GM18519 (cell line): ENCODE measurements around the gene NIPSNAP3A.
A peak's percentile ranks its signal among the peaks of the same experiment; 100 is the strongest.
"Not testable (repeated sequence)": the region's sequence is repeated elsewhere in the genome, so short reads cannot be mapped to it uniquely, and the experiment has no call there.

Experiments
- ATAC-seq: cut with Tn5 transposase; IDR thresholded peaks from one replicate; pipeline ENCODE4 v1.9.1; 2021; ENCODE audit warnings: mild to moderate bottlenecking, moderate library complexity; ENCODE audit not compliant: unreplicated experiment, low FRiP score

The NIPSNAP3A gene

DNA sequence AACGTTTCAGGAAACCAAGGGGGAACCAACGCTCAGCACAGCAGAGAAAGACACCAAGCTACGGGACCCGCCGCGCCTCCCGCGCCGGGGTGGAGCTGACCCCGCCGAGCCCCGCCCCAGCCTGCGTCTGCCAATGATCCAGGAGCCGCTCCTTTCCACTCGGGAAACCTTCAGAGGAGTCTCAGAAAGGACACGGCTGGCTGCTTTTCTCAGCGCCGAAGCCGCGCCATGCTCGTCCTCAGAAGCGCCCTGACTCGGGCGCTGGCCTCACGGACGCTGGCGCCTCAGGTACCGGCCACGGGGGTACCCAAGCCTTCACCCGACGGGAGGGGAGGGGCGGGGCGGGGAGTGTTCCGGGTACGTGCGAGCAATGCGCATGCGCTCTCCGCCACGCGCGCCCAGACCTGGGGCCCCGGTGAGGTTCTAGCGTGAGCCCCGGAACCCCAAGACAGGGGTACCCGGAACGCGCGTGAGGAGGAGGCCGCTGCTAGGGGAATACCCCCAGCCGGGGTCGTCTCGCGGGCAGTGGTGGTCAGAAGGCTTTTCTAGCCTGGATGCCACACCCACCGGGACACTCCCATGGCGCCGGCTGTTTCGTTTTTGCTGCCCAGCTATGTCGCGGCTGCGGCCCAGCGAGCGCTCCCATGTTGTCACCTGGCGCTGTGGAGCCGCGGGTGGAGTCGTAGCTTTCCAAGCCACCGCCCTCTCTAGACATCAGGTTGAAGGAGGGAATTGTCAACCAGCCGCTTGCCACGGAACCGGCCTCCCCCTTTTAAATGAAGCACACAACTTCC lies at the start of gene NIPSNAP3A:
Gene NIPSNAP3A (plus strand): TSS at position 119 of the 794 bp plus-strand sequence. CDS start 110 bp downstream, at position 229.
- peak; percentile 72 for ATAC-seq

DNA sequence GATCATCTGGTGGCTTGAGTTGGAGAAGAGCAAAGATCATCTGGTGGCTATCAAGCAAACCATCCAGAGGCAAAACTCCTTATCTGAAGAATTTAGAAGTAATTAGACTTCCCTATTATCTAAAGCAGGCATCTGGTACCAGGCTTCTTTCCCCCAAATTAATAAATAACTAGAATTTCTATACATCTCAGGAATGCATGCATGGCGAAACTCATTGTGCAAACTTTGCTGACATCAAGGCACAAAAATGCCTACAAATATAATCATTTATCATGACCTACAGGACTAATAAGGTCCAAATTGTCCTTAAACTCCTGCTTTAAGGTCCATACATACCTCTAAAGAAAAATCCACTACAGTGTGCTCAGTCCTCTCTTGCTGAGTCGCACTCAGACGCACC lies 47.2 kb upstream of the NIPSNAP3A start:
- ATAC-seq: no peak

DNA sequence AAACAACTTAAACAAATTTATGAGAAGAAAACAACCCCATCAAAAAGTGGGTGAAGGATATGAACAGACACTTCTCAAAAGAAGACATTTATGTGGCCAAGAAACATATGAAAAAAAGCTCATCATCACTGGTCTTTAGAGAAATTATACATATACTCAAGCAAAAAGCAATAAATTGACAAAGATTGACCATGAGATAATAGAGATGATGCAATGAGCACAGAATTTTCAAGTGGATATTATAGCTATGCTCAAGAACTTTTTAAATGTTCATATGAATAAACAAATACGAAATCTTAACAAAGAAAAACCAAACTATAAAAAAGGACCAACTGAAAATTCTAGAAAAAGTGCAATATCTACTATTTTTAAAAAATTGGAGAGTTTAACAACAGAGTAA lies 38.7 kb upstream of the NIPSNAP3A start:
- not testable (repeated sequence) for ATAC-seq

DNA sequence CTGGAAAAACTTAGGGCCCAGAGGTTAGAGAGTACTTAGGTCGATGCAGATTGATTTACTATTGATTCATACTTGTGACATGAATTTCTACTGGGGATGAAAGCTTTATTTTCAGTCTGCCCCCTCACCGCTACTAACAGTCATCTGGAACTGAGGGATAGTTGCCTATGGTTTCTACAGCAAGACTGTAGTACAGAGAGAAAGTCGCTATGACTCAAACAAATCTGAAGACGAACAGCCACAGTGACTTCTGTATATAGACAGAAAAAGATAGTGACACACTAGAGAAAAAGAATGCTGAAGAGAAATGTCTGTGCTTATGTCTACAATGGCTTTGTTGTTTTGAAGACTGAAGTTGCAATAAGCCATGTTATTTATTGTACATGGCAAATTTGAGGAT lies 35.9 kb upstream of the NIPSNAP3A start:
- no peak for ATAC-seq

DNA sequence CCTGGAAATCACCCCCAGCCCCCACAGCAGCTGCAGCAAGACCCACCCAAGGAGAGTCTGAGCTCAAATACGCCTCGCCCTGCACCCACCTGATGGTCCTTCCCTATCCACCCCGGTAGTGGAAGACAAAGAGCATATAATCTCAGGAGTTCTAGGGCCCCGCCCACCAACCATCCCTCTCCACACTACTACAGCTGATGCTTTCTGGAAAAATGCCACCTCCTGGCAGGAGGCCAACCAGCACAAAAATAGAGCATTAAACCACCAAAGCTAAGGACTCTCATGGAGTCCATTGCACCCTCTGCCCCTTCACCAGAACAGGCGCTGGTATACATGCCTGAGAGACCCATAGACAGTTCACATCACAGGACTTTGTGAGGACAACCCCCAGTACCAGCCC lies 22.5 kb upstream of the NIPSNAP3A start:
- ATAC-seq: no peak

DNA sequence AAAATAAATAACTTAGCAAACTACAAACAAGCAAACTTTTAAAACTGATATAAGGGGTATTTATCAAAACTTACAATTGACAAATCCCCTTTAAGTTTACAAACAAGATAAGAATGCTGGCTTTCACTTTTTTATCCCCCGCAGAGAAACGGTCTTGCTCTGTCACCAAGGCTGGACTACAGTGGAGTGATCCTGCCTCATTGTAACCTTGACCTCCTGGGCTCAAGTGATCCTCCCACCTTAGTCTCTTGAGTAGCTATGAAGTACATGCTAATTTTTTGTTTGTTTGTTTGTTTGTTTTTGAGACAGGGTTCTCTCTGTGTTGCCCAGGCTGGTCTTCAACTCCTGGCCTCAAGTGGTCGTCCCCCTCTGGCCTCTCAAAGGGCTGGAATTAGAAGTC lies 9.0 kb upstream of the NIPSNAP3A start:
- ATAC-seq: no peak

DNA sequence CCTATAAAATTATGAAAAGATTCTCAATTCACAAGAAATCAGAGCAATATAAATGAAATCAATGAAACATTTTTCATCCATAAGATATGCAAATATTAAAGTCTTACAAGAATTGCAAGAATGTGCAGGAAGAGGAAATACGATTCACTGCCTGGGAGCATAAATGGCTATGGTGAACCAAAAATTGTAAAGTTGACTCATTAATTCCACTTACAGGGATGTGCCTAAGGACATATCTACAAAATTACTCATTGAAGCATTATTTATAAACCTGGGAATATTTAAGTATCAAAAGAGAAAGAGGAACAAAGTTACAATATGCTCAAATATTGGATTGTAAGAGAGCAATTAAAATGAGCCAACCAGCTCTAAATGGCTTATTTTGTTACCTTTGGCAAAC lies 6.9 kb upstream of the NIPSNAP3A start:
- no peak for ATAC-seq

DNA sequence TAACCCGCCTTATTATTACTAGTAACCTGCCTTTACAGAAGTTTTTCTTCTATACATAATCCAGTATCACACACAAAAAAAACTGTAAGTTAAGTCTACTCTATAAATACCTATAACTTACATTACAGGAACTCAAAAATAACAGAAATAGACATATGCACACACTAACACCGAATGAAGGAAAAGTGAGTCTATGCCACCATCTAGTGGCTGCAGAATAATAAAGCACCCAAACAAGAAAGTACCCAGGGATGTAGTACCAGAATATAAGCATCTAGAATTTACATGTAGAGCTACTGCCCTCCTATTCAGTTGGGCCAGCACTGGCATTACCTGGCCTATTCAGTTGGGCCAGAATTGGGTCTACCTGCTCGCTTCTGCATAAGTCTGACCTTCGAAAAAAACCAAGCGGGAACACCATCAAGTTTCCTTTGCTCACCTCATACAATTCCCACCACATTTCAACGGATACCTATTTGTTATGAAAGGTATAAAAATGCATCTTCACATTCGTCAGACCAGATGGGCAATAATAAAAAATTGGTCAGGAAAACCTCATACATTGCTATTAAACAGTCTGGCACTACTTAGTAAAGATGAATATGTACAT lies 4.0 kb upstream of the NIPSNAP3A start:
- ATAC-seq: peak; percentile 64

DNA sequence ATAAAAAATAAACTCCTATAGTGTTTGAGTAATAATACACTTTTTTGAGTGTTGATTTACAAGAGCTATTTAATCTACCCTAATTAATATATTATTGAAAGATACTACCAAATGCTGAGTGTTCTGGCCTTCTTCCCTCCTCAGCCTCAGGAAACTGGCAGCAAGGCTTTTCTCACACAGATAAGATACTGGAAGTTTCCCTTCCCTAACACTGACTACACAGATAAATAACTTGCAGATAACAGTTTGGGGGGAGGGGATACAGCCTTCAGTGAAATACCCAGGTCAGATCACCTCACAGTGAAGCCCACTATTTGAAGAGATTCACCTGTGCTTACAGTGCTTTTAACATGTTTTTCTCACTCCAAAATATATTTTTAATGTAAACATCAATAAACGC lies 1.6 kb upstream of the NIPSNAP3A start:
- ATAC-seq: no peak

DNA sequence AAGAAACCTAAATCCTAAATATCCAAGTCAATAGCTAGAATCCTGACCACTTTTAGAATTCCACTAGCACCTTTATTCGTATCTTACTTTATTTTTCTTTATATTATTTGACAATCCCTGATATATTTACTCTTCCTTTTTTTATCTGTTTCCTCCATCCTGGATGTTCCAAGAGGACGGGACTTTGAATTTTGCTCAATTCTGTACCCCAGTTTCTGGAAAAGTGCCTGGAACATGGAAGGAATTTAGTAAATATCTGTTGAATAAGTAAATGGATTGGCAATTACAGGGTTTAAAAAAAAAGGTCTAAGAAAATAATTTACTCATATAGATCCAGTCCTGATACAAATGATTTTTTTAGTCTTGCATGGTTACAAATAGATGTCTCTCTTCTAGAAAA lies 1.2 kb upstream of the NIPSNAP3A start:
- no peak for ATAC-seq

DNA sequence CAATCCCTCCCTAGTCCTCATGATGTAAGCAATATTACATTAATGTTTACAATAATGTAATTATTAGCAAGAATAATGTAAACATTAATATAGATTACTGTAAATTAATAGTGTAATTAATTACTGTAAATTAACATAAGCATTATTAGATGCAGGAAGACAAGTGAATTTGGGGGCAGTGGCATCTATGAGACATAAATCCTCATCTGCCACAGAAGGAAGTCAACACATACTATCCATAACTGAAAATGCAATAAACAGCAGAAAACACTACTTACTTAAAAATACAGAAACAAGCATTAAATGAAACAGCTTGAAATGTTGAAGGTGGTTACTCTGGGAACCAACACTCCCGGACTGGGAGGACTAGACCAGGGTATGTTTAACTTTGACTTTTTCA lies 685 bp upstream of the NIPSNAP3A start:
- ATAC-seq: no peak

DNA sequence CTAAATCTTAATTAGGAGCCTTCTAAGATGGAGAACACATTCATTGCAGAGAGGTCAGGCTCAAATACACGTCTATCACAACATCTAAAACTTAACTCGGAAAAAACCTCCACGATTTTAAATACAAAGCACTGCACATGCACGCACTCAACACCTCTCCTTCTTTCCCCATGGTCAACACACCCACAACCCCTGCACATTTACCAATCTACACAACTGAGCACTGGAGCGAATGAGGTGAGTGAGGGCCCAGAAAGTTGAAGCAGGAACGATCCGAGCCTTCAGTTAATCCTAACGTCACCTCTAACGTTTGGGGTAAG lies 278 bp upstream of the NIPSNAP3A start:
- ATAC-seq: no peak

DNA sequence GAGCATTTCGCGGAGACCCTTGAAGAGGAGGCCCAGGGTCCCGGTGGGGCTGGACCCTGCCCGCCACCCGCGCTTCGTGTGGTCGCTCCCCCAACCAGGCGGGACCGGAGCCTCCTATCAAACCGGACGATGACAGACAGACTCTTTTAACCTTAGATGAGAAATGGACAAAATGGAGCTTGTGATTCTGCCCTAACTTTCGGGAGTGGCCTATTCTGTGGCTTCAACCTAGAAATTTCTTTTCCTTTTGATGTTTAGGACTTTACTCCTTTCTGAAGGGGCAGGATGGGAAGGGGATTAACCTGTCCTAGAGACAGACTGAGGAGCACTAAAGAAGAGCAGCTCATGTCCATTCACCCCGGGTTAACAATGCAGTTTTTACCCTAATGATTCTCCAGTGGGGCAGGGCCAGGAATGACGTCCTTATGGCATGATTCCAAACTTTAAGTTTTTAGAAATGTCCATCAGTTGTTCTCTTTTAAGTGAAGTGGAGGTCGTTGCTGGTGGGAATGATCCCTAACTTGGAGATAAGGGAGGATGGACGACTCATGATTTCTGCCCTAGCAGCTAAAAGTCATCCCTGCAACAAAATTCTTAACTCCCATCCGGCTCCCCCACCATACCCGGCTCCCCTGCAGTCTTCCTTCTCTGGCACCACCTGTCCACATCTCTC lies 1.0 kb downstream of the NIPSNAP3A start:
- no peak for ATAC-seq

DNA sequence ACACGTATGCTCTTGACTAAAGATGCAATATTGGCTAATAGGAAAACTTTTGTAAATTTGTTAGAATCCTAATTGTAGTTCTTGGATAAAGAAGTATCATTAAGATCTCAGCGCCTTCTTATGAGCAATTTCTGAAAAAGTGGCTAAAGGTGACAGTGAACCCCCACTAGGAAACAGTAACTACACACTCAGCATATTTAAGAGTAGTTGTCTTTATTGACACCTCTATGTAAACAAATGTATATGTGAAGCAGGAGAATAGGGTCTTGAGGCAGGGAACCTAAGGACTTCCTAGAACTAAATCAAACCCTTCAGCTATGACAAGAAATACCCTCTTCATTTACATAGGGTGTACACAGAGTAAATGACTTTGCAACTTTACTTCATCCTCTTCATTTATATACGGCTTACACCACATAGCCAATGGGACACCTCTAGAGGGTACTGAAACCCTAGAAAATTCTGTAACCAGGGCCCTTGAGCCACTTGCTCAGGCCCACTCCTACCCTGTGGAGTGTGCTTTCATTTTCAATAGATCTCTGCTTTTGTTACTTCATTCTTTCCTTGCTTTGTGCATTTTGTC lies 2.8 kb downstream of the NIPSNAP3A start:
- ATAC-seq: peak; percentile 31

DNA sequence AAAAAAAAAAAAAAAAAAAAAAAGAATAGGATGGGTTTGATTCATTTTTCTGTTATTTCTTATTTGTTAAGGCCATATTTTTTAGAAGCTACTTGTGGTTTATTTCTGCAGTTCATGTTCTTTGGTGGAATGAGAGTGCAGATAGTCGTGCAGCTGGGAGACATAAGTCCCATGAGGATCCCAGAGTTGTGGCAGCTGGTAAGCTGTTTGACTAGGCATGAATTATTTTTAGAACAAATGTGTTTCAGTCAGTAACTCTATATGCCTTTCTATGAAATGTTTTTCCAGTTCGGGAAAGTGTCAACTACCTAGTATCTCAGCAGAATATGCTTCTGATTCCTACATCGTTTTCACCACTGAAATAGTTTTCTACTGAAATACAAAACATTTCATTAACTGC lies 11.5 kb downstream of the NIPSNAP3A start:
- no peak for ATAC-seq

DNA sequence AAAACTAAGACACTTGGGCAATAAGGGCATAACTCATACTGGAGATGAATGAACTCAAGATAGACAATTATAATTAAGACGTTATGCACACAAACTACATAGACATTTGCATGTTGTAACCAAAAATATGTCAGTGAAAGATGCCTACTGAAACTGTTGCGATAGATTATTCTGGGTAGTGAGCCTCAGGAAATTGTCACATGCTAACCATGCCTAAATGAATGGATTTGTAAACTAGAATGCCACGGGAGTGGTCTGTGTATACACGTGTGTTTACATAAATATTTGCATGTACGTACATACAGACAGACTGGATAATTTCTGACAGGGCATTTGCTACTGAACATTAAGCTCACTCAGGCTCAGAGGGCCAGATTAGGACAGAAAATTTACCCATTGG lies 17.7 kb downstream of the NIPSNAP3A start:
- peak; percentile 52 for ATAC-seq

DNA sequence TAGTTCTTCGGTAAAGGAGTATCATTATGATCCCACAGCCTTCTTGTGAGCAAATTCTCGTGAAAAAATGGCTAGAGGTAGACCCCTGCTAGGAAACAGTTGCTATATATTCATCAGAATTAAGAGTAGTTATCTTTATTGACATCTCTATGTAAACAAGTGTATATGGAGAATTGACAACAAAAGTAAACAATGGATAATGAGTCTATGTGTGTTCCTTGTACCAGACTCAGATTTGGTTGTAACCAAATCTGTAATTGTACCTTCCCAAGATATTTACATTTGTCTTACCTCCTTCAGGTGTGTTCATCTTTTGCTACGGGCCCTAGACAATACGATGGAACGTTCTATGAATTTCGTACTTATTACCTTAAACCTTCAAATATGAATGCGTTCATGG lies 18.5 kb downstream of the NIPSNAP3A start:
- ATAC-seq: no peak

DNA sequence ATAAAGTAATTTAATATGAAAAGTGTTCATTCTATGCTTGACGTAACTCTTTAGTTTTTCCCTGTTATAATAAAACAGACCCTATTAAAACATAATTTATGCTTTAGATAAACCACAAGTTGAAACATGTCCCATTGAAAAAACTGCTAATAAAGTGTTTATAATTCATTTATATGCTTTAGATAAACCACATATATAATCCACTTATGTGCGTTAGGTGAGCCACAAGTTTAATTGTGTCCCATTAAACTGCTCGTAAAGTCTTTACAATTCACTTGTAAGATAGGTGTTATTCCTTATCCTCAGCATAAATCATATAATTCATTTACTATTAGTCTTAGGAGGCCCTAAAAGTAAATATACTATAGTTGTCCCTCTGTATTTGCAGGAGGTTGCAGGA lies 20.0 kb downstream of the NIPSNAP3A start:
- no peak for ATAC-seq

DNA sequence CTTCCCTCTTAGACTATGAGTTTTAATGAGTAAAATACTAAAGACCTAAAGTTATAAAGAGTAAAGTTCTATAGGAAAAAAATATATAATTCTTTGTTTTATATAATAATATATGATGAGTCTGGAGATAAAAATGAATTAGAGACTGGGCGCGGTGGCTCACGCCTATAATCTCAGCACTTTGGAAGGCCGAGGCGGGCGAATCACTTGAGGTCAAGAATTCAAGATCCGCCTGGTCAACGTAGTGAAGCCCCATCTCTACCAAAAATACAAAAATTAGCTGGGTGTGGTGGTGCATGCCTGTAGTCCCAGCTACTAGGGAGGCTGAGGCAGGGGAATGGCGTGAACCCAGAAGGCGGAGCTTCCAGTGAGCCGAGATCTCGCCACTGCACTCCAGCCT lies 21.5 kb downstream of the NIPSNAP3A start:
- ATAC-seq: not testable (repeated sequence)

DNA sequence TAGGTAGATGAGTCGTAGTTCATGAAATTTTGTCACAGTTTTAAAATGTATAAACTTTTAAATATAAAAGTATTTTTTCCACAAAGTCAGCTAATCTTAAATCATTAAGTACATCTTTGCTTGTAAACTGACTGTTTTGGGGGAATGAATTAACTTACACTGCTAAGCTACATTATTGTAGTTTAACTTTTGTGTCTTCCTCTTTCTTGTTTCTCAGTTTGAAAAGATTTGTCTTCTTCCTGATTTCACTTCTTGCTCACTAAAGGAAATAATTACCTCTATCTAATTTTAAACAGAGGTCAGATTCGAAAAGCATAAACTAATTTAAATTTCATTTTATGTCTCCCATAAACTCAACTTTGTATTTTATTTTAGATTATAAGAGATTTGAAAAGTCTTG lies 22.2 kb downstream of the NIPSNAP3A start:
- ATAC-seq: peak; percentile 33

DNA sequence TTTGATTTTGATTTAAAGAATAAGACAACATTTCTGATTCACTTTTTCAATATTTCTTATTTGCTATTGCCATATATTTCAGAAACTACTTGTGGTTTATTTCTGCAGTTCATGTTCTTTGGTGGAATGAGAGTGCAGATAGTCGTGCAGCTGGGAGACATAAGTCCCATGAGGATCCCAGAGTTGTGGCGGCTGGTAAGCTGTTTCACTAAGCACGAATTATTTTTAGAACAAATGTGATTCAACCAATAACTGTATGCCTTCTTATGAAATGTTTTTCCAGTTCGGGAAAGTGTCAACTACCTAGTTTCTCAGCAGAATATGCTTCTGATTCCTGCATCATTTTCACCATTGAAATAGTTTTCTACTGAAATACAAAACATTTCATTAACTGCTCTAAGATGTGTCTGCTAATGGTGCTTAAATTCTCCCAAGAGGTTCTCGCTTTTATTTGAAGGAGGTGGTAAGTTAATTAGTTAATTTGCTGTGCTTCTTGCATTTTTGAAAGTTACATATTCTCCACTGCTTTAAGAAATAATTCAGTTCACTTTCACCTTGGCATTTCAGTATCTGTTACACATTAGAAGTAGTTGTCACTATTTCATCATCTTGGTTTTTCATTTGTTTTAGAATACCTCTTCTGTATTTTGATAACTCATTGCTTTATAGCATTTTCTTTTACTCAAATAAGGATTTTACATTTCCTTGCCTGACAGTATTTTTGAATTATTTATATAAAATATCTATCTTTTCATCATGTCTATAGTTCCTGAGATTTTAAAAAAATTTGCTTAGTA lies 25.4 kb downstream of the NIPSNAP3A start:
- no peak for ATAC-seq
